Loucy (cell line): Measurements from ENCODE around the gene NPAS1.

Experiments used
- EZH2phosphoT487 ChIP-seq: fragments of 200-600 bp; IDR thresholded peaks from 2 replicates; pipeline ENCODE4 v1.6.1; 2018; ENCODE audit warnings: antibody characterized with exemption, mild to moderate bottlenecking, moderate library complexity, borderline replicate concordance
- TF ChIP-seq, protein P1 (sequence below): fragments of 200-600 bp; sonication (generic); conservative IDR thresholded peaks from 2 replicates; pipeline ENCODE4 v1.5.1; 2014; ENCODE audit warnings: mild to moderate bottlenecking, antibody characterized with exemption, low read length

DNA sequence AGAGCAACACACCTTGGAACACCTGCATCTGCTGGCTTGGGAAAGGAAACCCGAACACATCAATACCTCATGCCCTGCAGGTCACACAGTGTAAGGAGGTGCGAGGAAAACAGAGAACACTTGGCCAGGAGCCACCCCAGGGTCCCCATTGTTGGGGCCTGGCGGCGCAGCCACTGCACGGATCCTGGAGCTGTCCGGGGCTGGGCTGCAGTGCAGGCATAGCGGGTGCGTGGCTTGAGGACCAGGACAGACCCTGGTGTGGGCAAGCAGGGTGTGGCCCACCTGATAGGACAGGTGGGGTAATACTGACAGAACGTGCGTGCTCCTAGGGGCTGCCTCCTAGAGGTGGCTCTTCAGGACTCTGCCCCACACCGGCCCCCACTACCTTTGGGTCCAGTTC is 45.6 kb downstream of the NPAS1 start:
- TF ChIP-seq, protein P1, sequence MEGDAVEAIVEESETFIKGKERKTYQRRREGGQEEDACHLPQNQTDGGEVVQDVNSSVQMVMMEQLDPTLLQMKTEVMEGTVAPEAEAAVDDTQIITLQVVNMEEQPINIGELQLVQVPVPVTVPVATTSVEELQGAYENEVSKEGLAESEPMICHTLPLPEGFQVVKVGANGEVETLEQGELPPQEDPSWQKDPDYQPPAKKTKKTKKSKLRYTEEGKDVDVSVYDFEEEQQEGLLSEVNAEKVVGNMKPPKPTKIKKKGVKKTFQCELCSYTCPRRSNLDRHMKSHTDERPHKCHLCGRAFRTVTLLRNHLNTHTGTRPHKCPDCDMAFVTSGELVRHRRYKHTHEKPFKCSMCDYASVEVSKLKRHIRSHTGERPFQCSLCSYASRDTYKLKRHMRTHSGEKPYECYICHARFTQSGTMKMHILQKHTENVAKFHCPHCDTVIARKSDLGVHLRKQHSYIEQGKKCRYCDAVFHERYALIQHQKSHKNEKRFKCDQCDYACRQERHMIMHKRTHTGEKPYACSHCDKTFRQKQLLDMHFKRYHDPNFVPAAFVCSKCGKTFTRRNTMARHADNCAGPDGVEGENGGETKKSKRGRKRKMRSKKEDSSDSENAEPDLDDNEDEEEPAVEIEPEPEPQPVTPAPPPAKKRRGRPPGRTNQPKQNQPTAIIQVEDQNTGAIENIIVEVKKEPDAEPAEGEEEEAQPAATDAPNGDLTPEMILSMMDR, result no peak
- TF ChIP-seq EZH2phosphoT487, result no peak
